OCI-LY1 (cell line): ENCODE data around the gene KCNT1.

ENCODE experiments used
- H2AFZ ChIP-seq: fragments of 200-600 bp; sonication (generic), shearing (Covaris generic); 2 replicates; pipeline ENCODE4 v1.6.0; 2014; ENCODE audit warnings: antibody characterized with exemption, mild to moderate bottlenecking, low read length
- H3F3A ChIP-seq: fragments of 200-600 bp; sonication (generic), shearing (Covaris generic); 2 replicates; pipeline ENCODE4 v1.6.0; 2014; ENCODE audit warnings: mild to moderate bottlenecking, antibody characterized with exemption, low read length, moderate library complexity; ENCODE audit not compliant: insufficient read depth
- H3K27ac ChIP-seq: fragments of 200-600 bp; sonication (generic); 2 replicates; pipeline ENCODE4 v1.5.1; 2014; ENCODE audit warnings: low read length, mixed run types, mild to moderate bottlenecking, low read depth; ENCODE audit not compliant: poor library complexity, severe bottlenecking
- H3K27me3 ChIP-seq: fragments of 200-600 bp; sonication (generic); 2 replicates; pipeline ENCODE4 v1.6.0; 2014; ENCODE audit warnings: antibody characterized with exemption, mild to moderate bottlenecking, low read length, moderate library complexity; ENCODE audit not compliant: insufficient read depth
- H3K36me3 ChIP-seq: fragments of 200-600 bp; sonication (generic); 2 replicates; pipeline ENCODE4 v1.6.1; 2014; ENCODE audit warnings: mild to moderate bottlenecking, antibody characterized with exemption, low read length, moderate library complexity, mixed read lengths; ENCODE audit not compliant: insufficient read depth
- H3K4me1 ChIP-seq: fragments of 200-600 bp; sonication (generic); 2 replicates; pipeline ENCODE4 v1.5.1; 2014; ENCODE audit warnings: mild to moderate bottlenecking, low read length, moderate library complexity; ENCODE audit not compliant: insufficient read depth, severe bottlenecking
- H3K4me2 ChIP-seq: fragments of 200-600 bp; sonication (generic), shearing (Covaris generic); 2 replicates; pipeline ENCODE4 v1.6.1; 2014; ENCODE audit warnings: low read length
- H3K4me3 ChIP-seq: fragments of 200-600 bp; sonication (generic); 2 replicates; pipeline ENCODE4 v1.5.1; 2014; ENCODE audit warnings: low read length, low read depth, mild to moderate bottlenecking, mixed read lengths; ENCODE audit not compliant: poor library complexity, severe bottlenecking
- H3K79me2 ChIP-seq: fragments of 200-600 bp; shearing (Covaris generic); 2 replicates; pipeline ENCODE4 v1.6.1; 2016; ENCODE audit warnings: mixed run types, low read length, mixed read lengths; ENCODE audit not compliant: insufficient read depth
- H3K9ac ChIP-seq: fragments of 200-600 bp; sonication (generic), shearing (Covaris generic); 2 replicates; pipeline ENCODE4 v1.6.1; 2014; ENCODE audit warnings: mild to moderate bottlenecking, low read length, mixed read lengths
- H3K9me2 ChIP-seq: fragments of 200-600 bp; sonication (generic), shearing (Covaris generic); 2 replicates; pipeline ENCODE4 v1.6.1; 2014; ENCODE audit warnings: low read depth, mild to moderate bottlenecking, low read length, mixed read lengths
- H3K9me3 ChIP-seq: fragments of 200-600 bp; shearing (Covaris generic); 2 replicates; pipeline ENCODE4 v1.6.1; 2014; ENCODE audit warnings: low read length, mixed read lengths
- H4K20me1 ChIP-seq: fragments of 200-600 bp; sonication (generic), shearing (Covaris generic); 2 replicates; pipeline ENCODE4 v1.6.0; 2016; ENCODE audit warnings: mild to moderate bottlenecking, low read length; ENCODE audit not compliant: insufficient read depth
- CTCF ChIP-seq: fragments of 200-600 bp; sonication (generic), shearing (Covaris generic); IDR thresholded peaks from 2 replicates; pipeline ENCODE4 v1.5.1; 2017; ENCODE audit warnings: mild to moderate bottlenecking, antibody characterized with exemption, low read length, moderate library complexity, mixed read lengths
- EZH2 ChIP-seq: fragments of 200-600 bp; sonication (generic), shearing (Covaris generic); IDR thresholded peaks from 2 replicates; pipeline ENCODE4 v1.8.0; 2017; ENCODE audit warnings: borderline replicate concordance, mixed run types, mild to moderate bottlenecking, antibody characterized with exemption, low read length, moderate library complexity, mixed read lengths

The KCNT1 gene

GRCh38 chr9:135734616-135735144 is 32.7 kb downstream of the KCNT1 start:
- Histone ChIP-seq H3K9ac (no peak overlapping the region), H3K36me3 (no peaks in the 10 kb centered on the region), H3K4me3 (no peak overlapping the region), H3K27me3 (no peaks in the 10 kb centered on the region; the same call in 1 of the 2 replicates), H3F3A (no peaks in the 10 kb centered on the region), H3K79me2 (no peaks in the 10 kb centered on the region), H4K20me1 (no peaks in the 10 kb centered on the region), H3K4me2 (no peak overlapping the region), H3K9me3 (no peaks in the 10 kb centered on the region), H3K9me2 (no peaks in the 10 kb centered on the region), H3K27ac (no peak overlapping the region), H2AFZ (no peak overlapping the region), H3K4me1 (no peaks in the 10 kb centered on the region)
- TF ChIP-seq CTCF (no peak), EZH2 (no peak)

GRCh38 chr9:135736272-135736978 is 34.4 kb downstream of the KCNT1 start:
- H3K4me1 ChIP-seq: no peaks in the 10 kb centered on the region

DNA sequence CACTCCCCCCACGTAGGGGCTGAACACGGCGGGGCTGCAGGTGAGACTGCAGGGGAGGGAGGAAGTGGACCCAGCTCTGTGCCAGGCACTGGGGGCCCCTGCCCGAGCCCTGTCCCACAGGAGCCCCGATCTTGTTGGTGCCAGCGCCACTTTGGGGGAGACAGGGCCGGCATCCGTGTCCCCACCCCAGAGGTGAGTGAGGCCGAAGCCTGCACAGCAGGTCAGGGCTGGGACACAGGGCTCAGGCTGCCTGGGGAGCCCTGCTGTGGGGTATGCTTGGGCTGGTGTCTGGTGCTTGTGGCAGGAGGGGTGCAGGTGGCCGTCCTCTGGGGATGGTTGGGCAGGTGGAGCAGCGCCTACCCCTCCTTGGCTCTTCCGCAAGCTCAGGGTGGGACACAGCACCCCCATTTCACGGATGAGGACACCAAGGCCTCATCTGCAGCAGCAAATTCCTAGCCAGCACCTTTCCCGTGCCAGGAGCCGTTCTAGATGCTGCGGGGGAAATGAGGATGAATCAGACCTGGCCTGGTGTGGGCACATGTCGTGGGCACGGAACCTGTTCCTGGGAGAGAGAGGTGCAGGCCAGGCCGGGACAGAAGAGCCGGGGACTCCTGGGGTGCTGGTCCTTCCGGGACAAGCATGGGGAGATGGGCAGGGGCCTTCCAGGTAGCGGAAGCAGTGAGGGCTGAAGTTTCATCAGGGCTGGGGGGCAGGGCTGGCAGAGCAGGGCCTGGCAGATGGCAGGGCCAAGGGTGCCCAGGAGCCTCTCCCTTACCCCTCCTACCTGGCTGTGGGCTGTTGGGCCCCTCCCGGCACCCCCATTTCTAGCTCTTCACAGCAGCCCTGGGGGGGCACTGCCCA is 35.2 kb downstream of the KCNT1 start:
- Histone ChIP-seq H2AFZ (no peak overlapping the region), H3K27me3 (no peaks in the 10 kb centered on the region; the same call in 1 of the 2 replicates), H3F3A (no peaks in the 10 kb centered on the region), H3K79me2 (no peaks in the 10 kb centered on the region), H3K9ac (no peak overlapping the region), H3K4me3 (no peak overlapping the region), H3K36me3 (no peaks in the 10 kb centered on the region), H3K27ac (no peak overlapping the region), H3K4me1 (no peaks in the 10 kb centered on the region), H3K9me2 (no peaks in the 10 kb centered on the region), H3K4me2 (no peak overlapping the region), H3K9me3 (no peaks in the 10 kb centered on the region), H4K20me1 (no peaks in the 10 kb centered on the region)
- TF ChIP-seq EZH2 (no peak), CTCF (no peak)

More at GRCh38 chr9:135736272-135736978, 34.4 kb downstream of the KCNT1 start:
- no peaks in the 10 kb centered on the region for H3F3A ChIP-seq
- no peak overlapping the region for H3K9ac ChIP-seq
- no peaks in the 10 kb centered on the region for H3K79me2 ChIP-seq
- H3K9me2 ChIP-seq: no peaks in the 10 kb centered on the region
- H4K20me1 ChIP-seq: no peaks in the 10 kb centered on the region
- no peak overlapping the region for H3K4me3 ChIP-seq
- H3K4me2 ChIP-seq: no peak overlapping the region
- no peaks in the 10 kb centered on the region; the same call in 1 of the 2 replicates for H3K27me3 ChIP-seq
- no peak overlapping the region for H2AFZ ChIP-seq
- TF ChIP-seq CTCF: no peak
- TF ChIP-seq EZH2: no peak
- H3K27ac ChIP-seq: no peak overlapping the region
- no peaks in the 10 kb centered on the region for H3K9me3 ChIP-seq
- H3K36me3 ChIP-seq: no peaks in the 10 kb centered on the region
